Stimulated activated CD8-positive, alpha-beta memory T cell treated with anti-CD3 and anti-CD28 coated beads, Interleukin-15, amount 100 ng/mL, for 4 hours (primary cell): ENCODE measurements around the gene ZSWIM6.

Experiments
- DNase-seq, 2 donors: peaks; one replicate each; pipeline ENCODE4 v3.0.0-alpha.2; 2020; ENCODE audit warnings: low read depth in 2 of 2

The ZSWIM6 gene

DNA sequence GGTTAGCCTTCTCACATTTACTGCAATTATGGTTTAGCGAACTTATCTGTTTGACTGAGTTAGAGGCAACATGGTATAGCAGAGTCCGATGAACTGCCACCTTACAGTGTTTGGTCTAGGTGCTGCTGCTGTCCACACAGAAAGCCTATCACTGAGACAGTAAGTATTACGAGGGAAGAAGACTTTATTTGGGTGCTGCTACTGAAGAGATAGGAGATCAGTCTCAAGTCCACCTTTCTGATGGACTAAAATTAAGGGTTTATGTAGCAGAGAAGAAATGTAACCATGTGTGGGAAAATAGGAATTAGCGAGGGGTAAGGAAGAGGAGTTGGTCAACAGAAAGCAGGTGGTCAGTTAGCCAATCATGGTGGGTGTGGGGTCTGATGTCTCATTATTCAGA lies 109.7 kb downstream of the ZSWIM6 start:
- no peak for DNase-seq

DNA sequence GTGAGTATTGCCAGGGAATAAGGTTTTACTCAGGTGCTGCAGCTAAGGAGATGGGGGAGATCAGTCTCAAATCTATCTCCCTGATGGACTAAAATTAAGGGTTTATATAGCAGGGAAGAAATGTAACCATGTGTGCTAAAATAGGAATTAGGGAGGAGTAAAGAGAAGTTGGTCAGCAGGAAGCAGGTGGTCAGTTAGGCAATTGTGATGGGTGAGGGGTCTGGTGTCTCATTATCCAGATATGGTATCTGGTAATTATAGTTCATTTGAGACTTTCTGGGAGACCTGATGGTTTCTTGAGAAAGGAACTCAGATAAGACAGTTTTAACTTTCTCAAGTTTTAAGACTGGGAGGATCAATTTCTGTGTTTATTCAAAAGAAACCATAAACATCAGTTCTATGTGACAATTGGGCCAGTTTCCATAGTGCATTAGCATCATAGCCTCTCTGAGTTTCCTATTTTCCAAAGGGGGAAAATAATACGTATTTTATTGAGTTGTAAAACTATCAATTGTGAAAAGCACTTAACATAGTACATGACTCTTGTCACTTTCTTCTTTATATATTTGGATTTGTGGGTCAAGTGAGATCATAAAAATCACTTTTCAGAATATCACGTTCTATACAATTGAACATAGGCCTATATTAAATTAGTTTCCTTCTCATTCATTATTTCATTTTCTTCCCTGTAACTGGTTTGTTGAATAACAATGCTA lies 115.9 kb downstream of the ZSWIM6 start:
- no peak for DNase-seq

DNA sequence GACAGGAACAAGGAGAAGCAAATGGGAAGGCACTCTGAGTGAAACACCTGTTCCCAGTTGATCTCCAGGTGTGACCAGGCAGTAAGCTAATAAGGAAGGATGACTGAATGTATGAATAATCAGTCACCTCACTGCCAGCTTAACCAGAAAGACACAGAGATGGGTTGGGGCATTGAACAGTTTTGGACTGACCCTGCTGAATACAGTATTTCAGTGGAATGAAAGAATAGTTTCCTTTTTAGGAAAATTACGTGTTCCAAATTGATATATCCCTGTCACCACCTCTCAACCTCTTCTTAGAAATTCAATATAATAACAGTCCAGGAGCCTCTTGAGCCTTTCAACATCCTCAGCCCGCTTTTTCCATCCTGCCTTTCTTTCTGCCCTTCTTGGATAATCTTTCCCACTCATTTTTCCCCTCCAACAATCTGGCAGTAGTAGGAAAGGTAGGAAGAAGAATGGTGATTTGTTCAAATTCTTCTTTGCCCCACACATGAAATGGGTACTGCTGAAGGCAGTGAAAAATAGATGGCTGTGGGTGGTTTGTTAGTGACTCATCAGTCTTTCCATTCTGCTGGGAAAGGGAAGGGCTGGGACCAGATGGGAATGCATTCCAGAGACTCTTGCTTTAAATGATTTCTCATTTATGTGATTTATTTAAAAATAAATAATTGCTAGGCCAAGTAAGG lies 117.9 kb downstream of the ZSWIM6 start:
- no peak for DNase-seq

DNA sequence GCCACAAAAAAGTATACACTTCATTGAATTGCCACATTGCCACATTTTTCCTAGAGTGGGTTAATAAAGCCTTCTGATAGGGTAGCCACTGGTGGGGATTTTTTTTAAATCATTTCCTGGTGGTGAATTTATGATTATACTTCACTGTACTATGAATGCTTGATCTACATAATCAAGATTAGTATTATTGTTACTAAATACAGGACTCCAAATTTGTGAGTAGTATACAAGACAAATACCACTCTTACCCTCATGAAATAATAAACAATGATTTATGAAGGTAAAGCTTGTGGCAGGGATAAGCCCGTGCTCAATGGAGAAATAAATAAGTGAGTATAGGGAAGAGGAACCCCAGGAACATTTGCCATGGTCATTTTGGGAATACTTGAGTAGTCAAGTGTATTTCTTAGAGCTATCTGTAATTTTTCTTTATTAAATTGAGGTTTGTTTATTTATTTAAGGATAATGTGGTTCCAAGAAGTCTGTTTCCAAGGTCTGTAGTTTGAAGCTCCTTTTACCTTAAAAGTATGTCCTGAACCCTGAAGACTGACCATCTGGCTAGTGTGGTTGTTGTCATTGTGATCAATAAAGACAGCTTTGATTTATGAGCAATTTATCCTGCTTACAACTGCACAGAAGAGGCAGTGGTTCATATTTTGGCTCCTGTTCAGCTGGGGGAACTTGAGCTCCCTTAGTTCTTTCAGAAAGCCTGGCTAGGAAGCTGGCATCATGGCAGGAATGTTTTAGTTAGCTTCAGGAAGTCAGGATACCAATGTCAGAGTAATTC lies 118.6 kb downstream of the ZSWIM6 start:
- DNase-seq = no peak

DNA sequence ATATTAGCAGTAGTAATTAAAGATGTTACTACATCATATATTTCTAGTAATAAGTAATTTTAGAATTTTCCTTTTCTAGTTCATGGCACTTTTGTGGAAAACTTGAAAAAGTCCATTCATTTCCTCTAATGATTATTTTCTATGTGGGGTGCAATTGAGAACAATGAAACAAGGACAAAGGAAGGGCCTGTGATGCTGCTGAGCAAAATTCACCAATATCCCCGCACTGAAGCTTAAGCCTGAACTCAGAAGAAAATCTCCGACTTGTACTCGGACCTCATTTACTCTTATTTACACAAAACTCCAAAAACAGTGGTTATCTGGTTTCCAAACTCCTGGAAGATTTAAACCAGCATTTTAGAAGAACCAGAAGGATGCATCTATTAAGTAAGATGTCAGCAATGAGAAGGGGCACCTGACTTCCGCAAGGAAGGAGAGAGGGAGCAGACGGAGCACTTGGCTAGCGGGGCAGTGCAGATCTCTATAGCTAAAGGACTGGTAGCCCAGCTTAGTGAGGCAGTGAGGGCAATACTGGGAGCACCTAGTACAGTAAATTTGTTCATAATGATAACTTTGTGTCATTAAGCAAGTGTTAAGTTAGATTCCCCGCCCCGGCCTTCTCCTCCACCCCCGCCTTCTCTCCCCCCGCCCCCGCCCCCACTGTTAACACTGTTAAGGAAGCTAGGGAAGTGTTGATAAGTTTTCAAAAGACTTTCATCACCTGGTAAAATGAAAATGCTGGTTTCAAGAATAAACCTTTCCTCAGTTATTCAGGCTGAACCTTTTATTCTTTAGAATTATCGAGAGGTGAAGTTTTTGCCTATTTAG lies 123.3 kb downstream of the ZSWIM6 start:
- no peak for DNase-seq

DNA sequence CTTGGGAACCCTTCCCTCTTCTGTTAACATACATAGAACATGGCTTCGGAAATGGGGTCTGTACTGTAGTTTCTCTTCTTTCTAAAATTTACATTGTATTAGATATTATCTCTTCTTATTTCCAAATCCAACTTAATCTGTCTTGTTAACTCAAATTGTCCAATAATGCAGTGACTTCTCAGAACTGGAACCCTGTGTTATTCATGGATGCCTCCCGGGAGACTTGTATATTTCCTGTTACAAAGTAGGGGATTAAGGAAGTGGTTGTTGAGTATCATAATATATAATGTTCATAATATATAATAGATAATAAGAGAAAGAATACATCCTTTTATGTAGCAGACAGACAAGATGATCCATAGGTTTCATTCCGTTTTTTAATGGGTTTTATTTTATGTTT lies 128.4 kb downstream of the ZSWIM6 start:
- DNase-seq = no peak

DNA sequence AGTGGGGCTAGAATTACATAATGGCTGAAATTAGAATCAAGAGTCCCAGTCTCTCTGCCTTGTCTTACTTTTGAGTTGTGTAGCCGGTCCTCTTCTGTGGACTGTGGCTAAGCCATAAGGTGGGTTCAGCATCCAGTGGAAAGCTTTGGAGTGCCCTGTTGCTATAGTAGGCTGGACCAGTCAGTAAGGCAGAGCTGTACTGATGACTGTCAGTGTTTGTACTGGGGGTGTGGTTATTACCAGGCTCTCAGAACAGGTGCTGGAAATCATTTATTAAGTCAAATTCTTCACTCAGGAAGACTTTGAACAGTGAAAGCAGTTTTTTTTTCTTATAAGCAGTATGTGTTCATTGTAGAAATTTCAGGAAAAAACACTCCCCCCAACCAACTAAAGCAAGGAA lies 129.4 kb downstream of the ZSWIM6 start:
- DNase-seq = no peak

DNA sequence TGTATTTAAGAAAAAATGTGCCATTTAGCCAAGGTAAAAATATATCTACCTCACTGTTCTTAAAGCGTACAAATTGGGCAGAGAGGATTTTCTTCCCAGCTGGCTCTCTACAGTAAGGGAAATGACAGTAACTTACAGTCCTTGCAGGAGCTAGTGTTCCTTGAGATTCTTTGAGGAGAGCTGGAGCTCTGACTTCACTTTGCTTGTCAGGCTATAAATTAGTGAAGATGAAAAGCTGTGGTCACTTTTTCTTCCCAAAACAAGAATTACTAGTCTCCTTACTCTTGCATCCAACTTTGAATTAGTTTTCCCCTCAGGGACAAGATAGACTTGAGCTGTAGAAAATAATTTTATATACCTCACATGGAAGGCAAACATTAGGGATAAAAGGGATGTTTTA lies 129.9 kb downstream of the ZSWIM6 start:
- no peak for DNase-seq

DNA sequence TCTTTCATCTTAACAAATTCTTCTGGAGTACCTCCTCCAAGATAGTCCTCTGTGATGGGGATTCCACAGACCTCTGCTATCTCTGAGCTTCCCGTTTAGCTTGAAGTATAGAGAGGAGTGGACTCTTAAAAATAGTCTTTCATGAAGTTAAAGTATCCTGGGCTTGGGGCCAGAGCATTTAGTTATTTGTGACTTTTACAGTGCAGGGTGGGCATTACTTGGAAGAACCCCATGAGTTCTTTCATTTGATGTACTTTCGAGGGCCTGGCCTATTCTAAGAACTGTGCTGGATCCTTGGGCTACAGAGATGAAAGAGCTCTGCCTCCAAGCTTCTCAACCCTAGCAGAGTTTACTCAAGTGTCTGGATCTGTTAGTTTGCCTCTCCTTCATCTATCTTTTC lies 131.5 kb downstream of the ZSWIM6 start:
- no peak for DNase-seq

DNA sequence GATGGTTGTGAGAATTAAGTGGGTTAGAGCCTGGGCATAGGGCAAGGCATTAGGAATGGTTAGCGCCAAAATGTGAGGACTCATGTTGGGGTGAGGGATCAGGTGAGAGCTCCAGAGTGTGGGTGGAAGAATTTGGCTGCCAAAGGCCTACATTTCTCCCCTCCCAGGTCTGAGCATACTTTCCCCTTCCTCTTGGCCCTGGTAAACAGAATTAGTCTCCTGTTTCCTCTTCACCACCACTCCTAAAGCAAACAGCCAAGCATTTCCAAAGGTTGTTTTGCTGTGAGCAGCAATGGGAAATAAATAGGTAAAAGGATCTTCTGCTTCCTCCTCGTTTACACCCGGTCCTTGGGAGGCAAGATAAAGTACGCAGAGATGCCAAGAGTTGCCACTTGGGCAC lies 132.5 kb downstream of the ZSWIM6 start:
- no peak for DNase-seq

DNA sequence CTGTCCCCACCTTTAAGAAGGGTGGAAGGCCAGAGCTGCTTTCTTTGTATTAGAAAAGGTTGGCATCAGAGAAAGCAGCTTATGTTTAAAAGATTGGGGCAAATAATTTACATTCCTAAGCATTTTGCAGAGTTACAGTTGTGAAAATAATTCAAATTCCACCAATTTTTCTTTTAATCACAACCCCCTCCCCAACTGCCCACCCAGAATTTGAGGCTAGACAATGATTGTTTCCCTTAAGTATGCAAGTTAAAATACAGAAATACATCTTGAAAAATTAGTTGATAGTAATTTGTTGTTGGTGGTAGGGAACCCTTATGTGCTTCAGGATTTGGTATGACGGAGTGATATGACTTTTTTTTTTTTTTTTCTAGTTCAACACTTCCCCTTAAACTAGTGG lies 133.0 kb downstream of the ZSWIM6 start:
- no peak for DNase-seq

DNA sequence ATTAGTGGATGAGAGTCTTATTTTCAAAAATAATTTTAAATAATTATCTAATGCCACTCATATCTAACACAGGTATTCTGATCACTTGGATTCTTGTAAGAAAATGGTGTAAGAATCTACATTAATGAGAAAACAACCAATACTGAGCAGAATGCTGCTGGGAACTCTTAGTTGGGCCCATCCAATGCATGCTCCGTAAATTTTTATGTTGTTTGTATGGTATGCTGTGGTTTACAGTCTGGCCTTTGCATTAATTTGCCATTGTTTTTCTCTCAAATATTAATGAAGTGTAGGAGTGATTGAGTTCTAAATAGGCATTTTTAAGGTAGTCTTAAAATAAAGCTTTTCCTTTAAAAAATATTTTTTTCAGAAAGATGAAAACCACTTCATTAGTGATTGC lies 133.4 kb downstream of the ZSWIM6 start:
- DNase-seq = no peak

DNA sequence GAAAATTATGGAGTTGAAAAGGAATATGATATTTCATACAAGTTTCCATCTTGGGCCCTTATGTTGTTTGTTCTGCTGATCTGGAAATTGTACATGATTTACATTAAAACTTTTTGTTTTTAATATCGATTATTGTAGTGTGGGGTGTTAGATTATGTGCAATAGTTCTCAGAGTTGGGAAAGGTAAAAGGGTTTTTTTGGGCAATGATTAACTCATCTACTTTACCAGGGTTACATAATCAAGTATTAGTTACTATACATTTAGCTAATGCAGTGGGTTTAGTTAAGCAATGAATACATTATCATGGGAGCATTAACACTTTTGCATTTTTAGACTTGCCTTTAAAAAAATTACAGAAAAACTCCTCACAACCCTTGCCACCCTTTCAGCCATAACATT lies 134.0 kb downstream of the ZSWIM6 start:
- no peak for DNase-seq

DNA sequence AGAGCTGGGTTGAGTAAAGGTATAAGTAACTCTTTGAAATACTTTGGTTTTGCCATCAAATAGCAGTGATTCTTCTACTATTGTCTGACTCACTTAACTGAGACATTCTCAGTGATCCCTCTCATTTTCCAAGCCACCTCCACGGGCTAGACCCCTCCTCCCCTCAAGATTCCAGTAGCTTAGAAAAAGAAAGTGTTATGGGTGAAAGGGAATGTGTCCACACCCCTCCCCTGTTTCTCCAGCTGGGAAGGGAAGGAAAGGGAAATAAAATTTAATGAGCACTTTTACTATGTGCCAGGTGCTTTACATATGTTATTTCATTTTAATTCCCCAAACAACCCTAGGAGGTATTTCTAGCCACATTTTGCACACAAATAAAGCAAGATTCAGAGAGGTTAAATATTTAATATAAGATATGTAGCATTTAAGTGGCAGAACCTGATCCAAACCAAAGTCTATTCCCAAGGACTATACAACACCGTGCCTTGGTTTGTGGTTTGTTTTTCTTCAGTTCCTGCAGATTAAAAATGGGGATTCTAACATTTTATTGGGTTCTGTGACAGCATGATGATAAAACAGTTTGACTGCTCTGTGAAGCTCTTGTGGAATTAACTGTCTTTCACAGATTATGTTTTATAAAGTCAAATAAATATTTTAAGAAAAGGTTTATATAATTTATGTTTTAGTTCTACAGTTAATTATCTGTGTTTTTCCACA lies 135.9 kb downstream of the ZSWIM6 start:
- DNase-seq = no peak

DNA sequence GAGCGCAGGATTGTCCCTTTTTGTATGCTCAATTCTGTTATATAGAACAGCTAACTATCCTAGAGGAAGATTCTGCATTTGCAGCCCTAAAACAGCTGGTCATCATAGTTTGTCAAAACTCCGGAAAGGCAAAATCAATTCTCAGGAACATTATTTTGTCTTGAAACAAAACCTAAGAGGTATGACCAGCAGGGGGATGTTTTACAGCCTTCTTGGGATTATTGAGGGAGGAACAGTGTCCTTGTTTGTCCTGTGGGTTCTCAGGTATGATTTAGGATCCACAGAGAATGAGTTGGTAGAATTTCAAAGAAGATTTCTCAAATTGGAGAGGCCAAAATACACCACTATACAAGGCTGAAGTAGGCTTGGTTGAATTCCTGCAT lies 136.4 kb downstream of the ZSWIM6 start:
- DNase-seq = no peak

DNA sequence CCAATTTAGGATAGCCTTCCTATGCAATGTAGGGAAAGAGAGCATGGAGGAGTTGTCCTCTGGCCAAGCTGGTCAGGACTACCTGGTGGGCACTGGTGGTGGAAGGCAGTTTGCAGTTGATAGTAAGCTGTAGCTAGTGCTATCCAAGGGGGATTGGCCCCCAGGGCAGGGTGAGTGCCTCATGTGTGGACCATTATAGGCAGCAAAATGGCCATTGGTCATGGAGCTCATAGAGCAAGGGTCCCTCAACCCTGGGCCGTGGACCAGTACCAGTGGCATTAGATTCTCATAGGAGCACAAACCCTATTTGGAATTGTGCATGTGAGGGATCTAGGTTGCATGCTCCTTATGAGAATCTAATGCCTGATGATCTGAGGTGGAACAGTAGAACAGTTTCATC lies 139.3 kb downstream of the ZSWIM6 start:
- no peak for DNase-seq

DNA sequence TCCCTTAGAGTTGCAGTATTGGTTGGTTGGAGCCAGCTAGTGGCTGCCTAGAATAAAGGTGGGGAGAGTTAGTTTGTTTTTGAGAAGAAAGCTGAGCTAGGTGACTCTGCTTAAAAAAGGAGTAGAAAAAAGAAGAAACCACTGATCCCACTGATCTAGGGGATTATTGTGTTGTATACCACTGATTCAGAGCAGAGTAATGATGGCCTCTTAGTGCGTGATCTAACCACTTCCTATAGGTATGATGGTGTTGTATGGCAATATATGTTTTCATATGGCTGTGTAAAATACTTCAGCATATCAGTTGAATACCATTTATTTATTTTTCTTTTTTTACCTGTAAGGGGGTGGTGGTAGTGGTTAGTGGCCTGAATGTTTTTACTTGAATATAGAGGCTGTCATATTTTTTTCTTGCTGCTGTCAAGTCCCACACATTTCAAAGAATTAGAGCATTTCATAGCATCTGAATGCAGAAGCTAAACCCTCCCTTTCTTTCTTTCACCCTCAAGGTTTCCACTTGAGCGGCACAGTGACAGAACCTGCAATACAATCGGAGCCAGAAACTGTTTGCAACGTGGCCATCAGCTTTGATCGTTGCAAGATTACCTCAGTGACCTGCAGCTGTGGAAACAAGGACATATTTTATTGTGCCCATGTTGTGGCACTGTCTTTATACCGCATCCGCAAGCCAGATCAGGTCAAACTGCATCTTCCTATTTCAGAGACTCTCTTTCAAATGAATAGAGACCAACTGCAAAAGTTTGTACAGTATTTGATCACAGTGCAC lies 140.3 kb downstream of the ZSWIM6 start:
- DNase-seq = no peak

DNA sequence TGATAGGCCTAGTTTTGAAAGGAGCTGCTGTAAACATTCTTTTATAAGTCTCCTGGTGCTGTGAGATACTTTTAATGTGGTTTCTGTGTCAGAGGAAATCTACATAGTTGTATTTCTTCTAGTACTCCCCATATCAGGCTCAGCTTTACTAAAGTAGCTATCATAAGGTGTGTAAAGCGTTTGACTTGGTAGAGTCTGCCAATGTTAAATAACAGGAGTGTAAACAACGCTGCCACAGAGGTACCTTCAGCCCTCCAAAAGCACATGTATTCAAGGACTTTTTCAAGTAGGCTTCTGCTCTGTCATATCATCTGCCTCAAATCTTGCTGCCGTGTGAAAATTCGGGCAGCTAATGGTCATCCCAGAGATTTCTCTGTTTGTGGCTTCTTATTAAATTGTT lies 142.7 kb downstream of the ZSWIM6 start:
- DNase-seq = no peak

DNA sequence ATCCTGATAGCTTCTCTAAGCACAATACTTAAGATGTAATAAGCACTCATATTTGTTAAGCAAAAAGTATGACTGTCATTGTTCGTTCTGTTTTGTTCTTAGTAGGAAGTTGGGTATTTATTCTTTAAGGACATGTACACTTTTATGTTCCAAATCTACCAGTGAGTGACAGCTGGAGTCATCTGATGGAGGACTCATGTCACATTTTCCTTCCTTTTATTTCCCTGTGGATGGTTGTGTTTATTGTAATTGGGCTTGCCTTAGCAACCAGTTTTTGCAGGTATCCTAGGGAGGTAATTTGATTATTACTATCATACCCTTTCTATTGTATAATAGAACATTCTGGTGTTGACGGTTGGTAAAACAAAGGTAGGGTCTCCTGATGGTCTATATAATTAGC lies 145.7 kb downstream of the ZSWIM6 start:
- DNase-seq = no peak

DNA sequence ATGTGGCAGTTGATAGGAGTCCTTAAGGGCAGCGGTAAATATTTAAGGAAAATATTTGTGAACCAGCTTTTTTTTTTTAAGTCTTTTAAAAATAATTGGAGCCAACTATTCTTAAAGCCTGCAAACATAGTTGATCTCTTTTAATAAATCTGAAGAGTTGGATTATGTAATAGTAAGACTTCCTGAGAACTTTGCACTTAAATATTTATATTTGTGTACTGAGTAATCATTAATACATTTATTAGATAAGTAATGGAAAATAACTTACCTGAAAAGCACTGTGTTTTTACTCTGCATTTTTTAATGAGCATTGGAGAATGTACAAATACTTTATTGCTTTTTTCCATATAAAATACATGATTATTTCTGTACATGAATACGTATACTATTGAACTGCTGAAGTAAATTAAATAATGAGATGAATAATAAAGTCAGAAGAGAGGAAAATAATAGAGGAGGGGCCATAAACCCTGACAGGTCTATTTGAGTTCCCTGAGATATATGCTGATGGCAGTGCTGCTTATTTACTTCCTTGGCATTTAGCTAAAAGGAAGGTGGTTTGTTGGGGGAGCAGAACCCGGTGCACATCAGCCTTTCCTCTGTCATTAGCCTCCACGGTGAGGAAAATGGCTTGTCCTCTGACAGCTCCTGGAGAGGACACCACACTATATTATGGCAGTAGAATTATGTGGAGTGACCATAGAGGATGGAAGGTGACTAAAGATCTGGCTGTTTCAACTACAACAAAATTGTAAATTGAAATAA lies 148.0 kb downstream of the ZSWIM6 start:
- DNase-seq = no peak
